HG02973 (cell line): ENCODE data around the gene USP3.

Experiments
- ATAC-seq: cut with Tn5 transposase; IDR thresholded peaks from one replicate; pipeline ENCODE4 v1.9.1; 2021; ENCODE audit warnings: moderate library complexity; ENCODE audit not compliant: unreplicated experiment

The USP3 gene

GRCh38 chr15:63538876-63539275, 34.5 kb downstream of the USP3 start:
- no peak for ATAC-seq

- ATAC-seq: no peak
These were observed 35.1 kb downstream of the USP3 start for GRCh38 chr15:63539521-63539920.

GRCh38 chr15:63539998-63540397, 35.6 kb downstream of the USP3 start:
- ATAC-seq: no peak

DNA sequence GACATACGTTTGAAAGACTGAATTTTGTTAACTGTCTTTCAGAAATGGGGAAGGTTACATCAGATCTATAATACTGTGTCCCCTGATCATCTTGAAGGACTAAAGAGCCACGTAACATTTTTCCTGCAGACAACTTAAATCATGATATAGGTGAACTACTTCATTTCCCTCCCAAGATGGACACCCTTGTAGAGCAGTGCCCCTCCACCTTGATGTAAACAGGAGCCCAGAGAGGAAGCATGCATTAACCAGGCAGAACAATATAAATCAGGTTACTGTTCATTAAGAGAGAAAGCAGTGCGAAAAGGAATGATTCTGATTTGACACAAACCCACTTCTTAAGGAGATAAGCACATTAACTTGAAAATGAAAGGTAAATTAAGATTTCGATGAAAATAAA, 36.1 kb downstream of the USP3 start:
- no peak for ATAC-seq

- no peak for ATAC-seq
These were observed 40.0 kb downstream of the USP3 start for GRCh38 chr15:63544258-63545026.

DNA sequence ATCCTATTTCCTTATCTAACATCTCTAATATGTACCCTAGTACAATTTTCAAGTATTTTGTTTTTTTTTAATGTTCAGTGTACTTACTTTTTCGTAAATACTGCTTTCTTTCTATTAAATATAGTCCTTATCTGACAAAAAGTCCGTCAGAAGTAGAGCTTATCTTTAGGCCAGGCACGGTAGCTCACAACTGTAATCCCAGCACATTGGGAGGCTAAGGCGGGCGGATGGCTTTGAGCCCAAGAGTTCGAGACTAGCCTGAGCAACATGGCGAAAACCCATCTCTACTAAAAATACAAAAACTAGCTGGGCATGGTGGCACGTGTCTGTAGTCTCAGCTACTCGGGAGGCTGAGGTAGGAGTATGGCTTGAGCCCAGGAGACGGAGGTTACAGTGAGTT, 41.1 kb downstream of the USP3 start:
- ATAC-seq: no peak

GRCh38 chr15:63551400-63551799, 47.0 kb downstream of the USP3 start:
- no peak for ATAC-seq

- no peak for ATAC-seq
These were observed 49.0 kb downstream of the USP3 start for GRCh38 chr15:63553388-63553791.

- ATAC-seq: no peak
These were observed 50.0 kb downstream of the USP3 start for GRCh38 chr15:63554337-63554927.

DNA sequence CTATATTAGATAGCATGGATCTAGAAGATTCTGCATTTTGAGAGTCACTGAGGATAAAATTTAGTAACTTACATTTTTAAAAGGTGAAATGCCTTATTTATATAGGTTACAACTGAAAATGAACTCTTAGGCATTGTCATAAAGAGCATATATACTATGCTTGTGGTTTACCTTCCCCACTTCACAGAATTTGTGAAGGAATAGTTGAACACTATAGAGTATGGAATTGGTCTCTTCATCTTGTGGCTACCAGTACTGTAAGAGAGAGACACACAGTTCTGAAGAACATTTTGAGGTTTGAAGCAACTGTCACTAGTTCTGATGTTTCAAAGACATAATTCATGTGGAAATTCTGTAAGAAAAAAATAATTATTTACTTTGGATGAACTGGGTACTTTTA, 51.1 kb downstream of the USP3 start:
- no peak for ATAC-seq

DNA sequence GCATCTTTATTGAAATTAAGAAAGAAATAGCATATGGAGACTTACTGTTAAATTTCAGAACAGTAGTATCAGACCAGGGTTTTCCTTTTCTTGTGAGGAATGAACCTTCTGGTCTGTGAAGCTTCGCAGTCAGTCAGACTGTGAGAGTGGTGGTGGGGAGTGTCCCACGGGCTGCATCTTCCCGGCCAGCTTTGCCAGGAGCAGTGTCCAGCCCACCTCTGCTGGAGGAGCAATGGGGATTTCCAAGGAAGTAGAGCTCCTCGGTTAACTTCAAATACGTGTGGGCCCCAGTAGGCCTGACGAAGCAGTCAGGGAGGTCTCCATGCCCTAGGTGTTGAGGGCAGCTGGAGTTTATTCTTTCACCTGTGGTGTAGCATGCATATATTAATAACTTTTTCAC, 51.9 kb downstream of the USP3 start:
- ATAC-seq: no peak

DNA sequence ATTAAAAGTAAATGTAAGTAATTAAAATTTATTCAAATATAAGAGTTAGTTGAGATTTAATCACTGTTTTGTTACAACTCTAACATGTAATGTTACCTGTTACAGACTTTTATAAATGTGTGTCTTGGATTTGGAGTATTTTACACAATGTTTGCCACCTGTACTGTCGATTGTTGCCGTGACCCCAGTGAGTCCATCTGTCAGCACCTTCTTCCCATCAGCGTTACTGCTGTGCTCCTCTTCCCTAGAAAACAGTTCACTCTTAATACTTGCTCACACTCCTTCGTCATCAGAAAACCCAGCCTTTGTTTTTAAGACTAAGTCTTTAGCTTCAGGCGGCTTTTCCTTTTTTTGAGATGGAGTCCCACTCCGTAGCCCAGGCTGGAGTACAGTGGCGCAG, 52.3 kb downstream of the USP3 start:
- ATAC-seq: no peak

DNA sequence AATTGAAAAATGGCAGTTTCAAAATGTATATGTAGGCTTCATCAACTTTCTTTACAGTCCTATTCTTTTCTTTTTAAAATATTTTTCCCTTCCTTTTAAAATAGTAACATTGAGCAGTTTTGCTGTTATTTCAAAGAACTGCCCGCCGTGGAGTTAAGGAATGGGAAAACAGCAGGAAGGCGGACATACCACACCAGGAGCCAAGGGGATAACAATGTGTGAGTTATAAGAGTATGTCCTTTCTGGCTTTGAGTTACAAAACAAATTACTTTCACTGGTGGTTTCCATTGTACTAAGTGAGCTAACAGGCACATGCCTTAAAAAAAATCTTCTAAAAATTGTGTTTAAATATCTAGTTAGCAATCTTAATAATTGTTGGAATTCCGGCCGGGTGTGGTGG, 55.4 kb downstream of the USP3 start:
- ATAC-seq: no peak

GRCh38 chr15:63560741-63561448, 56.5 kb downstream of the USP3 start:
- ATAC-seq: no peak

DNA sequence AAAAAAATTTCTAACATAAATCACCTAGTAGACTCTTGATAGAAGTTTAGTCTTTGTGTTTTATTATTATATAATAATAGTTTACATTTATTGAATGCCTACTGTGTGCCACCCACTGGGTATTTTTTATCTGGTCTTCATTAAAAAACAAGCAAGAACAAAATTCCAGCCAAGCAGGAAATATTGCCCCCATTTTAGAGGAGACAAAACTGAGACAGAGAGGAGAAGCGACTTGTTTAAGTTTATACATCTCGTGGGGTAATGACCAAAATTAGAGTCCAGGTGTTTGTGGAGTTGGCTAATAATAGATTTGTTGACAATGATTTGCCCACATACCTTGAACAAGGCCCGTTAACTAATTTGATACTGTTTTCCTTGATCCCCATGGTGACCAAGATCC, 59.7 kb downstream of the USP3 start:
- ATAC-seq: no peak

- ATAC-seq: no peak
These were observed 61.3 kb downstream of the USP3 start for GRCh38 chr15:63565536-63566186.

DNA sequence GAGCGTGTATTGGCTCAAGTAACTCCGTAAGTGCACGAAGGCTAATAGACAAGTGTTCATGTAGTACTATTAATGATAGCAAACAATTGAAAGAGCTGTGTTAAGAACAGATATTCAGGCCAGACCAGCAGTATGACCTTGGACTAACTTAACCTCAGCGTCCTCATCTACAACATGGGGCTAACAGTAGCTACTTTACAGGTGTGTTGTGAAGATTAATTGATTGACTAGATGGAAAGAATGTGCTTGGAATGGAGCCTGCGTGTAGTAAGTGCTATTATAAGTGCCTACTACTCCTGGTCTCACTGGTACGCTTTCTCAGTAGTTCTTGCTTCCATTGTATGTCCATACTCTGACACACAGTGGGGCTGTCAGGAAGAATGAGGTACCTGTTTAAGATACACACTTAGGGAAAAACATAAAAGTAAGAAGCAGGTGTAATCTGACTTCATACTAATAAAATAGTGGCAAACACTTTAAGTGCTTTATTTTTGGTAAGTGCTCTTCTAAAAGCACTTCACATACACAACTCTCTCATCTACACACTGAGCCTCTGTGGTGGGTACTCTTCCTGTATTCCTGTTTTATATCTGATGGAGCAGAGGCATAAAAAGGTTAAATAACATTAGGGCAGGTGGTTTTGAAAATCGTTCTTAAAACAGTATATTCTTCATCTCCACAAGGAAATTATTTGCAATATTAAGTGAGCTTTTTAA, 68.5 kb downstream of the USP3 start:
- ATAC-seq: no peak

- ATAC-seq: no peak
These were observed 69.1 kb downstream of the USP3 start for GRCh38 chr15:63573533-63573932.

DNA sequence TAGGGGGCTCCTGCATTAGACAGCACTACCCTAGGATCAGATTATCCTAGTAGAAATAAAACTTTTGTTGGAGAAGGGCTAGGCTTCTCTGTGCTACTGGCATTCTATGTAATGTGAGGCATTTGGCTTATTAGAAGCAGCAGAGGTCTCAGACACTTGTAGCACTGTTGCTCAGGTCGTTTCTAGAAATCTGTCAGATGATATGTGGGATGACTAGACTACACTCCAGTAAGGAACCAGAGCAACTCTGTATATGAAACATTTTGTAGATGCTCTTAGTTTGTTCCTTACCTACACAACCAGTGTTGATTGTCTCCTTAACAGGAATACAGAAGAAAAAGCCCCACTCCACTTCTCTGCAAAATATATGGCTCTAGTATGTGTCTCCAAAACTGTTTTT, 70.9 kb downstream of the USP3 start:
- ATAC-seq: no peak

DNA sequence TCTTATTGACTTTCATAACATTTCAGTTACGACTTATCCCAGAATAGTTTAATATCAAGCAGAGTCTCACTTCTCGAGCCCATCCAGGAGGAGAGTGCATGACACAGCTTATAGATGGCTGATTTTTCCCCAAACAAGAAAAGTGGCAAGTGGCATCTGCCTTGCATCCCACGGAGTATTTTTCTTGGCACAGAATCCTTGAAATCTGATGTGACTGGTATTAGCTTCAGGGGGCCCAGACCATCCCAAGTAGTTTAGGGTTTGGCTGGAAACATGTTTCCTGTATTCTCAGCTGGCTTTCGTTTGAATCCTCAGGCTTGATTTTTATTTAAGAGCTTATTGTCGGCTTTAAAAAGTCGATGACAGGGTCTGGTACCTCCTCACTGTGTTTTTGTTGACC, 72.0 kb downstream of the USP3 start:
- no peak for ATAC-seq

DNA sequence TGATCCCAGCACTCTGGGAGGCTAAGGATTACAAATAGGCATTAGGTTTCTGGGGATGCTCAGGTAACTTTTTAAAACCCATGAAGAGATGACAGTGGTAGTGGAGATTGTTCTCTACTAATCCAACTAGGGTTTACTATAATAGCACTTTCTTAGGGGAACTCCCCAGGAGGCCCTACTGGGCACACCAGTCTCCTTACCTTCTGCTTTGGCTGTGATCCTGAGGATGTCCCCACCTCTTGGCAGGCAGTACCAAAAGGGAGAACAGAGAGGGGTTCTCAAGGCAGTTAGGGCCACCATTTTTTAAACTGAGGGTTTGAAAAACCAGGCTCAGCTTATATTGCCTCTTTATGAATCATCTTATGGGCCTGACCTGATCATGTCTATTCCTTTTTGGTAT, 77.8 kb downstream of the USP3 start:
- ATAC-seq: no peak
